Duodenal mucosa (tissue), 2 donors: Measurements from ENCODE around the gene DNAI2.

Source experiments
- H3K27ac ChIP-seq: one replicate; pipeline ENCODE4 v1.7.0; 2013; ENCODE audit warnings: low read depth, low read length
- H3K27me3 ChIP-seq, 2 donors: one replicate each; pipeline ENCODE4 v1.7.0; 2013; ENCODE audit warnings: low read length in 2 of 2, control low read depth in 1 of 2; ENCODE audit not compliant: insufficient read depth in 2 of 2, control insufficient read depth in 1 of 2
- H3K36me3 ChIP-seq, 2 donors: one replicate each; pipeline ENCODE4 v1.7.0; 2013; ENCODE audit warnings: low read length in 2 of 2, control low read depth in 1 of 2; ENCODE audit not compliant: insufficient read depth in 2 of 2, control insufficient read depth in 1 of 2
- H3K4me1 ChIP-seq, 2 donors: one replicate each; pipeline ENCODE4 v1.7.0; 2013; ENCODE audit warnings: low read length in 2 of 2, control low read depth in 1 of 2; ENCODE audit not compliant: insufficient read depth in 2 of 2, control insufficient read depth in 1 of 2
- H3K4me3 ChIP-seq, 2 donors: one replicate each; pipeline ENCODE4 v1.7.0; 2013; ENCODE audit warnings: low read length in 2 of 2, low read depth in 1 of 2
- H3K9ac ChIP-seq, 2 donors: one replicate each; pipeline ENCODE4 v1.7.0; 2013; ENCODE audit warnings: low read length in 2 of 2, low read depth in 1 of 2
- H3K9me3 ChIP-seq, 2 donors: one replicate each; pipeline ENCODE4 v1.7.0; 2013; ENCODE audit warnings: low read length in 2 of 2, control low read depth in 1 of 2; ENCODE audit not compliant: control insufficient read depth in 1 of 2

Gene DNAI2

GRCh38 chr17:74244548-74244947 is 29.5 kb upstream of the DNAI2 start:
- Histone ChIP-seq H3K4me3 (no peak overlapping the region), H3K4me1 (no peaks in the 10 kb centered on the region), H3K27ac (no peak overlapping the region), H3K36me3 (no peaks in the 10 kb centered on the region), H3K9ac (no peak overlapping the region), H3K9me3 (no peaks in the 10 kb centered on the region), H3K27me3 (no peaks in the 10 kb centered on the region)

DNA sequence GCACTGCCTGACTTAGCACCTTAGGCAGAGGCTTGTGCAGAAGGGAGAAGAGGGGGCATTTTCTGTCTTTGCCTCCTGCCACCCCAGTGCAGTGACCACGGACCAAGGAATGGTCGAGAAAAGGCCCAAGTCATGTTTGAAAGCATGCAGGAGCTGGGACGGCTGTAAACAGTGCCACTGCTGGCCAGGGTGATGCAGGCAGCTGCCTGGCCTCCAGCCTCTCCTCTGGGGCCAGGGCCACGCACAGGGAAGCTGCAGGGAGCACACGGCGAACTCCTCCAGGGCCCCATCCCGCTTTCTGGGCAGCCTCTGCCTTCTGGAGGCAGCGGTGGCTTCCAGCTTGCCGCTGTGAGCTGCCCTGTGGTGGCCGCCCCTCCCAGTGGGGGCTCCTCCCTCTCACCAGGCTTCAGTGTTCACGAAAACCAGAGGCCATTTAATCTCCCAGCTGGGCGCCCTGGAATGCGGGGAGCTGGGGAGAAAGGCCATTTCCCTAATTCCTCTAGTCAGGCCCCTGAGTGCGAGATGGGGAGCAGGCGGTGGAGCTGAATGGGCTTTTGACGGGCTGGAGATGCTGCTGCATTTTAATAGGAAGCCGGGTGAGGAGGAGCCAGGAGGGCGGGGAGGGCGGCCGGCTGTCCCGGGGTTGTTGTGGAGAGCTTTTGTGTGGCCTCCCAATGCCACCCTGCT is 28.7 kb upstream of the DNAI2 start:
- no peaks in the 10 kb centered on the region for H3K4me1 ChIP-seq
- no peak overlapping the region for H3K27ac ChIP-seq
- H3K9ac ChIP-seq = no peak overlapping the region
- H3K36me3 ChIP-seq = no peaks in the 10 kb centered on the region
- H3K4me3 ChIP-seq = no peak overlapping the region
- no peaks in the 10 kb centered on the region for H3K27me3 ChIP-seq
- H3K9me3 ChIP-seq = no peaks in the 10 kb centered on the region

DNA sequence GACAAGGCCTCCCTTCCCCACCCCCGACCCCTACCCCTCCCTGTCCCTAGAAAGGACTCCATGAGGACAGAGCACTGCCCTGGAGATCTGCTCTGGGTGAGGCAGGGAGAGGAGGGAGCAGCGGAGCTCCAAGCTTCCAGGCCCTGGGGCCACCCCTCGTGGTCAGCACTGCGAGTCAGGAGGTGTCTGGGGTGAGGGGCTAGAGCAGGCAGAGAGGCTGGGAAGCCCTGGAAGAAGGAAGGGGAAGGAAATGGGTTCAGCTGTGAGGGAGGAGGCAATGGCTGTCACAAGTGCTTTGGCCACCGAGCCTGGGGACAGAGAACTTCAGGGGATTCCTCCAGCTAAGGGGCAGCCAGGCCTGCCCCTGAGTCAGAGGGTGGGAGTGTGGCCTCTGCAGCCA is 28.2 kb upstream of the DNAI2 start:
- H3K36me3 ChIP-seq = no peaks in the 10 kb centered on the region
- H3K9ac ChIP-seq = no peak overlapping the region
- no peaks in the 10 kb centered on the region for H3K9me3 ChIP-seq
- H3K4me3 ChIP-seq = no peak overlapping the region
- no peaks in the 10 kb centered on the region for H3K4me1 ChIP-seq
- H3K27ac ChIP-seq = no peak overlapping the region
- no peaks in the 10 kb centered on the region for H3K27me3 ChIP-seq

DNA sequence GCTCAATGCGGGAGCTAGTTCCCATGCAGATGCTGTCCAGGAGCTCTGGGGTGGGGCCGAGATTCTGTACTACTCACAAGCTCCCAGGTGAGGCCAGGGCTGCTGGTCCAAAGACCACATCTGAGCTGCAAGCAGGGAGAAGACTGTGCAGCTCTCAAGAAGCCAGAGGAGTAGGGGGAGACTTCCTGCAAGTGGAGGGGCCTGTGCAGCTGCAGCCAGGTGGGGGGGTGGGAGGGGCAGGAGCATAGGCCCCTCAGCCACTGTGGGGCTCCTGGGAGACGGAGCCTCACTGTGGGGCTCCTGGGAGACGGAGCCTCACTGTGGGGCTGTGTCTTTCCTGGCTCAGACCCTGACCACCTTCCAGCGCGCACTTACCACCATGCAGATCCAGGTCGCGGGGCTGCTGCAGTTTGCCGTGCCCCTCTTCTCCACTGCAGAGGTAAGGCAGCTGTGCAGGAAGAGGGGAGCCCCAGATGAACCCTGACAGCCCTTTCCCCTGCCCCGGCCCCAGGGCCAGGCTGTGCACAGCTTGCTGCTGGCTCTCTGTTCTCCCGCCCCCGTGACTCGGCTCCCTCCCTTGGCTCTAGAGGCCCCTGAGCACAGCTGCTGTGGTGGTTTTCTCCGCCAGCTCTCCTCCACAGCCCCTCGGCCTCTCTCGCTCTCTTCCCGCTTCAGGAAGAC is 24.3 kb upstream of the DNAI2 start:
- Histone ChIP-seq H3K4me1 (no peaks in the 10 kb centered on the region), H3K36me3 (no peaks in the 10 kb centered on the region), H3K9ac (no peak overlapping the region), H3K27ac (no peak overlapping the region), H3K4me3 (no peak overlapping the region), H3K9me3 (no peaks in the 10 kb centered on the region), H3K27me3 (no peaks in the 10 kb centered on the region)

DNA sequence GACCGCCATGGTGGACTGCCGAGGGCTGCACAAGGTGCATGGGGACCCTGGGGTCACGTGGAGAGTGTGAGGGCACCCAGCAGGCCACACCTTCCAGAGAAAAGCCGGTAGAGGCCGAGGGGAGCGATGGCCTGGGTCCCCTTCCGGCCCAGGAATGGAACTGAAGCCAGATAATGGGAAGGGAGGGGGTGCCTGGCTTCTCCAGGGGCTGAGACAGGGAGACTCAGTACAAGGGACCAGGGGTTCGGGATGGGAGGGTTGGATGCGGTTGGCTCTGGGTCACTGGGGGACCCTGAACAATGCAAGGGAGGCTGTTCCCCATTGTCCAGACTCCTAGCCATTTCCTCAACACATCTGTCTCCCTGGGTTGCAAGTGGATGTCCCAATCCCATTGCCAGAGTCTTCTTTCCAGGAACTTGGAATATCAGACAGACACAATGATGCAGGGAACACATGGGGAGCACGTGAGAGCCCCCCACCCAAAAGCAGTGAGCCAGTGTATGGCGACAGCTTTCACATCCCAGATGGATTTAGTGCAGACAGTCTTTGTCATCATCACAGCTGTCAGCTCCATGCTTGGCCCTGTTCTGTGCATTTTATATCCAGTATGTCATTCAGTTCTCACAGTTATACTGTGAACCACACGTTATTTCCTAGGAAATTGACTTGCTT is 23.6 kb upstream of the DNAI2 start:
- Histone ChIP-seq H3K36me3 (no peaks in the 10 kb centered on the region), H3K9me3 (no peaks in the 10 kb centered on the region), H3K4me1 (no peaks in the 10 kb centered on the region), H3K27ac (no peak overlapping the region), H3K9ac (no peak overlapping the region), H3K27me3 (no peaks in the 10 kb centered on the region), H3K4me3 (no peak overlapping the region)

DNA sequence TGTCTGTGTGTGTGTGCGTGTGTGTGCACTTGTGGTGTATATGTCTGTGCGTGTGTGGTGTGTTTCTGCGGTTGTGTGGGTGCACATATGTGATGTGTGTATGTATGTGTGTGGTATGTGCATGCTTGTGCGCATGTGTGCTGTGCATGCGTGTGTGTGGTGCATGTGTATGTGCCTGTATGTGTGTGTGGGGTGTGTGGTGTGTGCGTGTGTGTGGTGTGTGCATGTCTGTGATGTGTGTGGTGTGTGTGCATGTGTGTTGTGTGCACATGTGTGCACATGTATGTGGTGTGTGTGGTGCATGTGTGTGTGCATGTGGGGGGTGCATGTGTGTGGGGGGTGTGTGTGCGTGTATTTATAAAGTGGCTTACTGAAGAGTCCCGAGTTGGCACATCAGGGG is 23.0 kb upstream of the DNAI2 start:
- no peak overlapping the region for H3K27ac ChIP-seq
- H3K27me3 ChIP-seq = no peaks in the 10 kb centered on the region
- H3K36me3 ChIP-seq = no peaks in the 10 kb centered on the region
- no peak overlapping the region for H3K9ac ChIP-seq
- no peaks in the 10 kb centered on the region for H3K9me3 ChIP-seq
- no peak overlapping the region for H3K4me3 ChIP-seq
- H3K4me1 ChIP-seq = no peaks in the 10 kb centered on the region

- no peaks in the 10 kb centered on the region for H3K9me3 ChIP-seq
- H3K27ac ChIP-seq = no peak overlapping the region
- H3K9ac ChIP-seq = no peak overlapping the region
- H3K4me1 ChIP-seq = no peaks in the 10 kb centered on the region
- no peak overlapping the region for H3K4me3 ChIP-seq
- H3K27me3 ChIP-seq = no peaks in the 10 kb centered on the region
- H3K36me3 ChIP-seq = peaks cover 0 to 3% of the 10 kb centered on the region in 2 donors
Measured at GRCh38 chr17:74251569-74251968, 22.5 kb upstream of the DNAI2 start.

GRCh38 chr17:74252211-74252610 is 21.8 kb upstream of the DNAI2 start:
- Histone ChIP-seq H3K4me1 (no peaks in the 10 kb centered on the region), H3K36me3 (peaks cover 0 to 3% of the 10 kb centered on the region in 2 donors), H3K9ac (no peak overlapping the region), H3K4me3 (no peak overlapping the region), H3K9me3 (no peaks in the 10 kb centered on the region), H3K27me3 (no peaks in the 10 kb centered on the region), H3K27ac (no peak overlapping the region)

- Histone ChIP-seq H3K27ac (no peak overlapping the region), H3K4me3 (no peak overlapping the region), H3K4me1 (no peaks in the 10 kb centered on the region), H3K27me3 (no peaks in the 10 kb centered on the region), H3K36me3 (peaks cover 0 to 3% of the 10 kb centered on the region in 2 donors), H3K9me3 (no peaks in the 10 kb centered on the region), H3K9ac (no peak overlapping the region)
Measured at GRCh38 chr17:74253036-74253435, 21.0 kb upstream of the DNAI2 start.

DNA sequence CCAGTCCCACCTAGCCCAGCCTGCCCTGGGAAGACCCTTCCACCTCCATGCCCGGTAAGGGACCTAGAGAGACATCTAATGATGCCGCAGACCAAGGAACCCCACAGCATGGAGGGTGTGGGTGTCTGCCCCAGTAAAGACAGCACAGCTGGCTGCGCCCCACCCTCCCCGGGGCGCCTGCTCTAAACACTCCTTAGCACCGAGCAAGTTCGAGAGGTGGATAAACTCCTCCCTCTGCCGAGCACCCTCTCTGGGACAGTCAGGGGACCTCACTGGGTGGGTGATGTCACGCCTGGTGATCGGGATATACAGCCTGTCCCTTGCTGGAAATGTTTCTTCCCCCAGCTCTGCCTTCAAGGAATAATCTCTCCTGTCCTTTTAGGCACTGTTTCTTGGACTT is 16.7 kb upstream of the DNAI2 start:
- Histone ChIP-seq H3K36me3 (peaks cover 0 to 3% of the 10 kb centered on the region in 2 donors), H3K9me3 (no peaks in the 10 kb centered on the region), H3K4me3 (no peak overlapping the region), H3K27me3 (no peaks in the 10 kb centered on the region), H3K9ac (no peak overlapping the region), H3K4me1 (no peaks in the 10 kb centered on the region), H3K27ac (no peak overlapping the region)
